Keratinocyte (primary cell): ENCODE results near the gene TMEM200A. TPM values are rescaled to one million over a fixed set of nuclear protein-coding genes. Genes with fewer than 3 reads are reported as not detected.

Source experiments
- DNase-seq: peaks from one replicate; pipeline ENCODE4 v3.0.0-alpha.2; 2011; ENCODE audit warnings: low read depth, missing footprints, low spot score
- FAIRE-seq: peaks from 2 replicates; lab custom pipeline; 2011; peaks lifted over from hg19 to GRCh38; lab: Jason Lieb, UNC
- H2AFZ ChIP-seq: 2 replicates; pipeline ENCODE4 v1.6.0; 2012; ENCODE audit warnings: low read length, control low read depth, inconsistent platforms; ENCODE audit not compliant: control insufficient read depth
- H3K27ac ChIP-seq: 2 replicates; pipeline ENCODE4 v1.5.1; 2011; ENCODE audit warnings: low read length; ENCODE audit not compliant: control insufficient read depth, insufficient read depth
- H3K27me3 ChIP-seq: 3 replicates; pipeline ENCODE4 v1.6.0; 2011; ENCODE audit warnings: low read length; ENCODE audit not compliant: control insufficient read depth, insufficient read depth; ENCODE audit errors: extremely low read depth
- H3K36me3 ChIP-seq, 2 experiments: 2 replicates in 1 of 2; 3 replicates in 1 of 2; pipeline ENCODE4 v1.5.1; 2011; ENCODE audit warnings: low read length in 2 of 2, mild to moderate bottlenecking in 1 of 2; ENCODE audit not compliant: control insufficient read depth in 2 of 2, insufficient read depth in 2 of 2; ENCODE audit errors: extremely low read depth in 1 of 2
- H3K4me1 ChIP-seq: 3 replicates; pipeline ENCODE4 v1.5.1; 2011; ENCODE audit warnings: low read length; ENCODE audit not compliant: control insufficient read depth, insufficient read depth; ENCODE audit errors: extremely low read depth
- H3K4me2 ChIP-seq: 3 replicates; pipeline ENCODE4 v1.6.0; 2011; ENCODE audit warnings: low read depth, low read length; ENCODE audit not compliant: control insufficient read depth, insufficient read depth; ENCODE audit errors: extremely low read depth
- H3K4me3 ChIP-seq, 3 experiments: fragments of 200-600 bp in 1 of 3; sonication (generic) in 1 of 3; 2 replicates in 2 of 3; 3 replicates in 1 of 3; pipeline ENCODE4 v1.5.1; 2011 to 2016; ENCODE audit warnings: low read length in 3 of 3, mild to moderate bottlenecking in 3 of 3, control low read depth in 2 of 3, inconsistent platforms in 1 of 3, low read depth in 1 of 3, mixed read lengths in 1 of 3, mixed run types in 1 of 3, moderate library complexity in 1 of 3; ENCODE audit not compliant: control insufficient read depth in 2 of 3, insufficient read depth in 2 of 3; ENCODE audit errors: extremely low read depth in 1 of 3
- H3K79me2 ChIP-seq: 2 replicates; pipeline ENCODE4 v1.6.0; 2012; ENCODE audit warnings: low read length; ENCODE audit not compliant: control insufficient read depth, insufficient read depth
- H3K9ac ChIP-seq: 3 replicates; pipeline ENCODE4 v1.6.0; 2011; ENCODE audit warnings: low read length; ENCODE audit not compliant: control insufficient read depth, insufficient read depth; ENCODE audit errors: extremely low read depth
- H3K9me1 ChIP-seq: 3 replicates; pipeline ENCODE4 v1.6.0; 2011; ENCODE audit warnings: low read length; ENCODE audit not compliant: control insufficient read depth, insufficient read depth; ENCODE audit errors: extremely low read depth
- H3K9me3 ChIP-seq: 2 replicates; pipeline ENCODE4 v1.5.1; 2012; ENCODE audit warnings: low read depth, low read length; ENCODE audit not compliant: control insufficient read depth
- H4K20me1 ChIP-seq: 3 replicates; pipeline ENCODE4 v1.6.0; 2011; ENCODE audit warnings: low read length; ENCODE audit not compliant: control insufficient read depth, insufficient read depth; ENCODE audit errors: extremely low read depth
- EZH2 ChIP-seq: IDR thresholded peaks from one replicate; pipeline ENCODE4 v1.6.1; 2012; ENCODE audit warnings: inconsistent platforms, mild to moderate bottlenecking, low read length, moderate library complexity
- dilution Hi-C: fragments of 300-500 bp; cut with MboI; formaldehyde crosslinking; loops from one replicate; pipeline ENCODE4 v1.7.0; 2020; ENCODE audit warnings: low sequenced_read_pairs; ENCODE audit not compliant: extremely low pct_ligation_motif_present
- polyA plus RNA-seq, 5 experiments: library from polyadenylated mRNA; depleted of rRNA in 3 of 5; stranded (reverse) in 3 of 5; stranded (forward) in 1 of 5; unstranded in 1 of 5; fragments of >200 nt; gene quantifications; 1 replicate in 1 of 5; 2 replicates in 3 of 5; 3 replicates in 1 of 5; pipeline versions ENCODE4 v1.2.1 to v1.2.3, GENCODE V29; 2011 to 2012; ENCODE audit warnings: missing spikeins in 2 of 5, low read depth in 1 of 5, low replicate concordance in 1 of 5
- TF ChIP-seq, protein P1 (sequence below), 3 experiments: IDR thresholded peaks in 1 of 3; conservative IDR thresholded peaks in 1 of 3; optimal IDR thresholded peaks in 1 of 3; 2 replicates in 2 of 3; 3 replicates in 1 of 3; pipeline versions ENCODE3 to v1.5.1; 2011; ENCODE audit warnings: low read length in 3 of 3, mild to moderate bottlenecking in 3 of 3, moderate library complexity in 2 of 3, control low read depth in 1 of 3, inconsistent platforms in 1 of 3; ENCODE audit not compliant: insufficient read depth in 2 of 3; ENCODE audit errors: extremely low read depth in 1 of 3

Gene TMEM200A
- polyA plus RNA-seq, 1 donor (not counting 4 experiments of a cell fraction or from before 2014, with no cell fraction given), result 80.4 TPM

DNA sequence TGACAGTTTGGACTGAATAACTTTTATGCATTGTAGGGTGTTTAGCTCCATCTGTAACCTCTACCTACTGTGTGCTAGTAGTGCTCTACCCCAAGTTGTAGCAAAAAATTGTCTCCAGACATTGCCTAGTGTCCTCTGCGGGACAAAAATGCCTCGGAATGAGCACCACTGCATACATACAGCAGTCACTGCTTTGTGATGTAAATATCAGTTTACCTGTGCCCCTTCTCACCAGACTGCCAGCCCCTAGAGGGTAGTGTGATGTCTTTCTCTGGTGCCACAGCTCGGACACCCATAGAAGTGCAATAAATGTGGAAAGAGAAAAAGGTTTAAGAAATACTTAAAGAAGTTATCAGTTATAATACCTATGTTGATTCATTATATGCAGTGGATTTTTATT lies 25.1 kb downstream of the TMEM200A start:
- H3K4me2 ChIP-seq, result no peak overlapping the region
- H3K4me1 ChIP-seq, result peaks cover 4% of the 10 kb centered on the region
- no peak overlapping the region for H3K4me3 ChIP-seq
- H2AFZ ChIP-seq, result no peak overlapping the region
- peaks cover 88% of the 10 kb centered on the region for H3K79me2 ChIP-seq
- H3K27me3 ChIP-seq, result no peaks in the 10 kb centered on the region
- TF ChIP-seq, protein P1, sequence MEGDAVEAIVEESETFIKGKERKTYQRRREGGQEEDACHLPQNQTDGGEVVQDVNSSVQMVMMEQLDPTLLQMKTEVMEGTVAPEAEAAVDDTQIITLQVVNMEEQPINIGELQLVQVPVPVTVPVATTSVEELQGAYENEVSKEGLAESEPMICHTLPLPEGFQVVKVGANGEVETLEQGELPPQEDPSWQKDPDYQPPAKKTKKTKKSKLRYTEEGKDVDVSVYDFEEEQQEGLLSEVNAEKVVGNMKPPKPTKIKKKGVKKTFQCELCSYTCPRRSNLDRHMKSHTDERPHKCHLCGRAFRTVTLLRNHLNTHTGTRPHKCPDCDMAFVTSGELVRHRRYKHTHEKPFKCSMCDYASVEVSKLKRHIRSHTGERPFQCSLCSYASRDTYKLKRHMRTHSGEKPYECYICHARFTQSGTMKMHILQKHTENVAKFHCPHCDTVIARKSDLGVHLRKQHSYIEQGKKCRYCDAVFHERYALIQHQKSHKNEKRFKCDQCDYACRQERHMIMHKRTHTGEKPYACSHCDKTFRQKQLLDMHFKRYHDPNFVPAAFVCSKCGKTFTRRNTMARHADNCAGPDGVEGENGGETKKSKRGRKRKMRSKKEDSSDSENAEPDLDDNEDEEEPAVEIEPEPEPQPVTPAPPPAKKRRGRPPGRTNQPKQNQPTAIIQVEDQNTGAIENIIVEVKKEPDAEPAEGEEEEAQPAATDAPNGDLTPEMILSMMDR (optimal IDR thresholded peaks at IDR 0.05 in 1 of 3, IDR thresholded peaks at IDR 0.05 in 1 of 3, conservative IDR thresholded peaks at IDR 0.05 in 1 of 3; ENCODE audit: extremely low read depth in 1 of 3, insufficient read depth in 2 of 3, low read length in 3 of 3), result no peak
- TF ChIP-seq EZH2, result no peak
- dilution Hi-C loops, result no loop called here
- no peaks in the 10 kb centered on the region for H3K9me3 ChIP-seq
- no peak overlapping the region for H3K27ac ChIP-seq
- H4K20me1 ChIP-seq, result no peaks in the 10 kb centered on the region
- FAIRE-seq (no peak), DNase-seq (no peak)
- no peak overlapping the region for H3K9ac ChIP-seq
- H3K36me3 ChIP-seq, result peaks cover 0 to 11% of the 10 kb centered on the region in 2 experiments
- H3K9me1 ChIP-seq, result no peaks in the 10 kb centered on the region

DNA sequence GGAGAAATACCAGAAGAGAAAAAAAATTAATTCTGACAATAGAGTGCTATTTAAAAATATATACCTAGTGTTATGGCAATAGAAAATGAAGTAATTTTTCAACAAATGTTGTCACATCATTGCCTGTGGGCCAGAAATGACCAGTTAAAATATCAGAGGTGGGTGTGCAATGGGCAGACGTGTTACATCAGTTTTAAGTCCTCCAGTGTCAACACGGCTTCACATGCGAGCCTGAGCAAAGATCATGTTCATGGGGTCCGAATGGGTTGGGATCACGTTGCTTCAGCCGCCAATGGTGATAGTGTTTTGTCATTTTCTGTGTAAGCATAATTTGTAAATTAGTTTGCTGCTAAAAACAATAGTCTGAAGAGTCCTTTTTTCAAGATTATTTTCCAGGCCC lies 27.5 kb downstream of the TMEM200A start:
- H3K27me3 ChIP-seq, result no peaks in the 10 kb centered on the region
- peaks cover 4% of the 10 kb centered on the region for H3K4me1 ChIP-seq
- no peak overlapping the region for H2AFZ ChIP-seq
- H3K9me1 ChIP-seq, result no peaks in the 10 kb centered on the region
- peaks cover 83% of the 10 kb centered on the region for H3K79me2 ChIP-seq
- H4K20me1 ChIP-seq, result no peaks in the 10 kb centered on the region
- peak; percentile 55 for FAIRE-seq
- dilution Hi-C loops, result no loop called here
- peaks cover 0 to 11% of the 10 kb centered on the region in 2 experiments for H3K36me3 ChIP-seq
- DNase-seq, result no peak
- no peak overlapping the region for H3K4me2 ChIP-seq
- H3K27ac ChIP-seq, result no peak overlapping the region
- TF ChIP-seq, protein P1 (optimal IDR thresholded peaks at IDR 0.05 in 1 of 3, IDR thresholded peaks at IDR 0.05 in 1 of 3, conservative IDR thresholded peaks at IDR 0.05 in 1 of 3; ENCODE audit: extremely low read depth in 1 of 3, insufficient read depth in 2 of 3, low read length in 3 of 3), result no peak
- TF ChIP-seq EZH2, result no peak
- no peaks in the 10 kb centered on the region for H3K9me3 ChIP-seq
- no peak overlapping the region for H3K4me3 ChIP-seq
- no peak overlapping the region for H3K9ac ChIP-seq
